GM19452 (cell line): ENCODE data around the gene ATP10A.
A peak's percentile ranks its signal among the peaks of the same experiment; 100 is the strongest.
"Not testable (repeated sequence)": the region's sequence is repeated elsewhere in the genome, so short reads cannot be mapped to it uniquely, and the experiment has no call there.

Source experiments
- ATAC-seq: cut with Tn5 transposase; IDR thresholded peaks from one replicate; pipeline ENCODE4 v1.9.1; 2021; ENCODE audit not compliant: unreplicated experiment

The ATP10A gene

DNA sequence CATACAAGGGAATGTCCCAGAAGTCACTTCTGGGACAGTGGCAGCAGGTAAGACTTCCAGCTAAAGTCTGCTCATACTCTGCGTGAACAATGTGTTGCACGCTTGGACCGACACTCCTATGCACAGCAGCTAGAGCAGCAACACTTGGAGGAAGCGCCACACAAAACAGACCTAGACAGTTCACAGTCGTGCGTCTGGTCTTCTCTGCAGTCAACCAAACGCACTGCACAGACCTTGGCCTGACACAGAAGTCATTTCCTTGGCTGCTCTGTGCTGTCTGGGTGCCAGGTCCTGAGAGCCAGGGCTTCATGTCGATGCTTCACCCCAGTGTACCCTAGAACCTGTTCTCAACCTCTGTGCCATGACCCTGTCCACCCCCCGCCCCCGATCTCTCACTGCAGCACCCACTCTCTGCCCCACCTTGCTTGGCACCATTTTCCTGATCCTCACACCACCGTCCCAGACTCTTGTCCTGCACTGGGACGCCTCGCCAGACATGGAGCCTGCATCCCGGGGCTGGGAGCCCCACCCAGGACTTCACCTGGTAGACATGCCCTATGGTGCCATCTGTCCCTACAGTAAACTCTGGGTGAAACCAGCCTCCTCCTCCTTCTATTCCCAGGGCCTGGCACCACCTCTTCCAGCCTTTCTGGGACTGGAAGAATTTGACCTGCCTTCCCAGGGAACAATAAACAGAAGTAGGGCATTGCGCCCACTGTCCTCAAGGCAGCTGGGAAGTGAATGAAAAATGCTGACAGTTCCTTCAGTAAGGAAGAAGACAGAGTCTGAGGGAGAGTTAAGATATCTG, 3.1 kb downstream of the ATP10A start:
- no peak for ATAC-seq

DNA sequence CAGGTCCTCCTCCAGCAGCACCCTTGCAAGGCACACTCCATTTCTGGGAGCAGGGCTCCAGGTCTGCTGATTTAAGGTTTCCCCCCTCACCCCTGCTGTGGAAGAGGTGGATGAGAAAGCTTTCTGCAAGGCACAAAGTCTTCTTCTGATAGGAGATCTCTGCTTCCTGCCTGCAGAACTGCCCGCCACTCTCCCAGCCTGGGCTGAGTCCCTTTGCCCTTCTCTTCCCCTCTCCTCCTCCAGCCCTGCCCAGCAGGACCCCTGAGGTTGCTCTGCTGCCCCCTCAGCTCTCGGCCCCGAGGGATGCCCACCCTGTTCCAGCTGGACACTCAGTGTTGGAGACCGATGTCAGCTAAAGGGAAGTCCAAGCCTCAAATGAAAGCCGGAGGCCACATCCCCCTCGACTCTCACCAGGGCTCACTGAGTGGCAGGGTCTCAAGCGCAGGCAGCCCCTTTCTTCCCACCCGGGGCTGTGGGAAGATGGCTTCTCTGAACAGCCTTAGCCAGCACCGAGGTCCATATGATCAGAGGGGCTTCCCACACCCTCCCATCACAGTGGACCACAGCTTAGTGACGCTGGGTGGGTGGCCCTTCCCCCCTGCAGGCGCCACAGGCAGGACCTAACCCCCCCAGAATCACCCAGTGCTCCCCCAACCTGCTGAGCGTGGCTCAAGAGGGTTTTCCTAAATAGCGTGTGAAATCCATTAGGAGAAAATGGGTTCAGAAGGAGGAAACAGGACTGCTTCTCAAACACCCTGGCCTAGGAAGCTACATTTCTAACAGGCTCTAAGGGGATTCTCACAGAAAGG, 4.0 kb downstream of the ATP10A start:
- ATAC-seq, result no peak

DNA sequence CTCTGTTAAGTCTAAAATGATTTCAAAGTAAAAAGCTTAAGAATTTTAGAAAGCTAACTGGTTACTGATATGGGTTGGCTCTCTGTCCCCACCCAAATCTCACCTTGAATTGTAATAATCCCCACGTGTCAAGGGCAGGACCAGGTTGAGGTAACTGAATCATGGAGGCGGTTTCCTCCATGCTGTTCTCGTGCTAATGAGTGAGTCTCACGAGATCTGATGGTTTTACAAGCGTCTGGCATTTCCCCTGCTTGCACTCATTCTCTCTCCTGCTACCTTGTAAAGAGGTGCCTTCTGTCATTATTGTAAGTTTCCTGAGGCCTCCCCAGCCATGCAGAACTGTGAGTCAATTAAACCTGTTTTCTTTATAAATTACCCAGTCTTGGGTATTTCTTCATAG, 7.1 kb downstream of the ATP10A start:
- ATAC-seq, result not testable (repeated sequence)

DNA sequence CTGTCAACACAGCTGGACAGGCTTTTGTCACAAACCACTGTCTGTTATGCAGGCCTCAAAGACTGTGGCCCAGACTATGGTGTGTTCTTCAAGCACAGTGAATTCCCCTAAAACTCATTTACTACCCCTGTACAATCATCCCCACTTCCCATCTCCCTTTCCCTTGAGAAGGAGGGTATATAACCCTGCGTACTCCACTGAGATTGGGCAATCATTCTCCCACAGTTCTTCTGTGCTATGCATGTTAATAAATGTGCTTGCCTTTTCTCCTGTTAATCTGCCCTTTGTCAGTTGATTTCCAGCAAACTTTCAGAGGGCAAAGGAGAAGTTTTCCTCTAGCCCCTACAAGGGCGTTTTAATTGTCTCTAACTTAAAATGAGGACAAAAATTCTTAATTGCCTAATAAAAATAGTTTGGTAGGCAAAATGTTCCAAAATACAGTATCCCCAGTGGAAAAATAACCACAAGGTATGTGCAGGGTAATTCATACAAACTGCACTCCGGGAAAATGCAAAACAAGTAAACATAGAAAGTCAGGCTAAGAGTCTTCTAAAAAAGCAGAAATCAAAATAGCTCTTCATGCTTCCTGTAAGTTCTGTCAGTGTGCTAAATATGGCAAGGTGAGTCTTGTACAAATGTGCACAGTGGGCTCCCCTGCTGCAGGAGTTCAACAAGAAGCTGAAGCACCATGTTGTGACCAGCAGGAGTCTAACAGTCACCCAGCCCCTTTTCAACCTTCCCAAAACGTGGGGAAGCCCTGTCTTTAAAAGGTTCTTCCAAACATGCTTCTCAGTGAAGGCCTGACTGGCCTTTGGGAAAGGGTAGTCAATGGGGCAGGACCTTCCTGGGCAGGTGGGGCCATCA, 10.2 kb downstream of the ATP10A start:
- no peak for ATAC-seq

DNA sequence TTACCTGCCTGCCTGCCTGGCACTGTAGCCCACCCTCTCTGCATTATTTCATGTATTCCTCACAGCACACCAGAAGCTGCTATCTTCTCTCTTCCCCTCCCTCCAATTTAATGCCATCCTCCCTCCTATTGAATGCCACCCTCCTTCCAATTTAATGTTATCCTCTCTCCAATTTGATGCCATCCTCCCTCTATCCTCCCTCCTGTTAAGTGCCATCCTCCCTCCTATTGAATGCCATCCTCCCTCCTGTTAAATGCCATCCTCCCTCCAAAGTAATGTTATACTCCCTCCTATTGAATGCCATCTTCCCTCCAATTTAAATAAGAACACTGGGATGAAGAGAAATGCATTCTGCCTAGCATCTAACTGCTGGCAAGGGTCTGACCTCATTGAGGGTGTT, 11.1 kb downstream of the ATP10A start:
- no peak for ATAC-seq

DNA sequence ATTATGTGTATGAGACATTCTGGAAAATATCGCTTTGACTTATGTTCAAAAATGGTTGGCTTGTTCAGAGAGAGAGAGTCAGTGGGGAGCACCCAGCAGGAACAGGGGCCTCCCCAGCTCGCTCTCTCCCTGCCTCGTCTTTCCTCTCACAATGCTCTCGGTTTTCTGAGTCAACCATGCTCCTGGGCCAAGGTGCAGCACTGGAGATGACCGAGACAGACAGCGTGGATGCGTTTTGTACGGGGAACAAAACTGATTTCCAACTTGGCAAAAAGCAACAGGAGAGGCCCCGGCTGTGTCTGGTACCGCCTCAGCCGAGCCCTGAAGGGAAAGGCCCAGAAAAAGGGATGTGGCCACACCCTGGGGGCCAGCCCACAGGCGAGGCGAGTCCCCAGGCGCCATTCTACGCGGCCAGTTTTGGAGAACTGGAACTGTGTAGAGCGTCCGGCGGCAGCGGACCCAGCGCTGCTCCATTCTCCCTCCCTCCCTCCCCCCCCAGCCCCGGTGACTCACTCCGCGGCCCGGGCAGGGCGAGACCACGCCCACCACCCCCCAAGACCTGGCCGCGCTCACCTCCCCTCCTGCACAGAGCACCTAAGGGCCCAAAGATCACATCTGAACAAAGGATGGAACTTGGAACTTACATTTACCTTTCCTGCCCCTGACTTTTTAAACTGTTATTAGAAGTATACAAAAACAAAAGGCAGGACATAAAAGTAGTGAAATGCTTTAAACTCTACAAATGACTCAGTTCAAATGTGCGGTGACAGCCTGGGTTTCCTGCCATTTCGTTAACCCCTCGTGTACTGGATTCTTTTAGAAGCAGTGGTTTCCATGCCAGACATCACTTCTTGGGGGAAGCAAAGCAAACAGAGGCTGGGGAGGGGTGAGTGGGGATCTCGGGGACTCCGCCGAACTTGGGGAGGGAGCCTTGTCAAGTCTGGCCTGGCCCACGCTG, 12.7 kb downstream of the ATP10A start:
- ATAC-seq, result peak; percentile 84

DNA sequence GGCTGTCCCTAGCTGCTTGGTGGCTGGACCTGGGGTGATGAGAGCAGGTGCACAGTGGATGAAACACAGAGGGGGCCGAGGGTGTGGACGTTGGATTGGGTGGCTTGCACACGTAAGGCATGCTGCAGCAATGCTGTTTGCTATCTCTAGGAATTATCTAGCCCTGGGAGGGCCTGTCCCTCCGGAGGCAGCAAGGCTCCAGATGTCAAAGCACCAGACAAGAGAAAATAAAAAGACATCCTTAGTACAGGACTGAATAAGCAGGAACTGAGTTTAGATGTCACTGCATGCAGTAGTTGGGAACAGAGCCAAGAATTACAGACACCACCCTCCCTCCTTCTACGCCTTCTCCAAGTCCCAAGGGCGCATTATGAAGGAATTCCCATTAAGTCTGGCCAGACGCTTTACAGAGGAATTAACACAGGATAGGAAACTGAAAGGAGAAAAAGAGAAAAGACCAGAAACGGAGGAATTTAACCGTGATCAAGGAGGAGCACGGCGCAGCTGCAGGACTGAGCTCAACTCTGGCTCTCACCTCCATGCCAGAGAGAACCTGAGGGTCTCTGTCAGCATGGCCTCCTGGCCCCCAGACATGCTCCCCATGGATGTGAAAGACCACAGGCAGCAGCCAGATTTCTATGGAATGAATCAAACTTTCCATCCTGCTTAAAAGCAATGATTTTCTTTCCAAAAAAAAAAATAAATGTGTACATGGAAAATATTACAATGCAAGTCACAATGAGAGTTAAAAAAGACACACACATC, 13.8 kb downstream of the ATP10A start:
- no peak for ATAC-seq

DNA sequence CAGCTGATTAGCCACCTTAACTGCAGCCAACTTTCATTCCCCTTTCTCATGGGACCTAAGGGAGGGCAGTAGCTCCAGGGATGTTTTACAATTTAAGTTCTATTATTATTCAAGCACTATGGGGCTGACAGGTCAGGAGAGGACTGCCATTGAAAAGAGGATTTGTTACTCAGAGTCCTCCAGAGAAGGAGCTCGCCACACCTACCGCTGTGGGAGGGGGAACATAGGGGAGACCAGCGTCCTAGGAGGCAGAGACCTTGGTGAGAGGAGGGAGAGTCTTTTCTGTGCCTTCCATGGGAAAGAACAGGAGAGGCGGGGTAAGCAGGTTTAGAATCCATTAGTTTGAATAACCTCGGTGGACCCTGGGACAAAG, 14.4 kb downstream of the ATP10A start:
- ATAC-seq, result no peak

DNA sequence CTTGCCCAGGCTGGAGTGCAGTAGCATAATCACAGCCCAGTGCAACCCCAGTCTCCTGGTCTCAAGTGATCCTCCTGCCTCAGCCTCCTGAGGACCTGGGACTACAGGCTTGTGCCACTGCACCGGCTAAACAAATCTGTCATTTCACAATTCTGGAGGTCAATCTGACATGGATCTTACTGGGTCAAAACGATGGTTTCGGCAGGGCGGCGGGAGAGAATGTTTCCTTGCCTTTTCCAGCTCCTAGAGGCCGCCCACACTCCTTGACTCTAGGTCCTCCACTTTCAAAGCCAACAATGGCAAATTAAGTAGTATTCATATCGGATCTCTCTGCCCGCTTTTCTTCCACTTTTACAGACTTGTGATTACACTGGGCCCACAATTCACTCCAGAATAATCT, 14.8 kb downstream of the ATP10A start:
- ATAC-seq, result no peak

DNA sequence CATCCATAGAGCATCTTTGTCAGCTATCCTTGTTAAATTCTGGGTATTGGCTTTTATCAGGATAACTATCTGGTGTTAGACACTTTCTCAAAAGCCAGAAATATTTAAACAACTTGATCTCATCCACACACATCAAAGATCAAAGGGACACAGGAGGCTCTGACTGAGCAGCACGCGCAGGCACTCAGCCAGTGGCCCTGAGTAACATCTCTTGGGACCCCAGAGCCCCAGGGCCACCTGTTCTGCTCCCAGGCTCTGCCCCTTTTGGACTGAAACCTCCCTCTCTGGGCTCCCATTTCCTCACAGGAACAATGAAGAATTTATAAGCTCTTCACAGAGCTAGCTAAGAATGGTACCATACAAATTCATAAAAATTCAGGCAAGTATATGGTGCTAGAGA, 16.1 kb downstream of the ATP10A start:
- no peak for ATAC-seq

DNA sequence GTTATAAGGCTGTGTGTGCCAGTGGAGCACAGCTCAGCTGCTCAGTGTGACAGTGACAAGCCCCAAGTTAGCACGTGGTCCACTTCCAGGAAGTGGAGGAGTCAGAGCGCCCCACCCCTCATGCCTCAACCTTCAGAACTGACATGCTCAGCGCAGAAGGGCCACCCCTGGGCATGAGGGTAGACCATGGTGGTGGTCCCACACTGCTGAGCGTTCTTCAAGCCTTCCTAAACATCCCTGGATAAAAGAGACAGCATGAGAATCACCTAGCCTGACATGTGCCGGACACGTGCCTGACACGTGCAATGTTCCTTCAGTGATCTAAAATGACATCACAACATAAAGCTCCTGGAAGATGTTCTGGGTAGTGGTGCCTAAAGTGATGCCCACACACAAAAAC, 16.8 kb downstream of the ATP10A start:
- ATAC-seq, result no peak

DNA sequence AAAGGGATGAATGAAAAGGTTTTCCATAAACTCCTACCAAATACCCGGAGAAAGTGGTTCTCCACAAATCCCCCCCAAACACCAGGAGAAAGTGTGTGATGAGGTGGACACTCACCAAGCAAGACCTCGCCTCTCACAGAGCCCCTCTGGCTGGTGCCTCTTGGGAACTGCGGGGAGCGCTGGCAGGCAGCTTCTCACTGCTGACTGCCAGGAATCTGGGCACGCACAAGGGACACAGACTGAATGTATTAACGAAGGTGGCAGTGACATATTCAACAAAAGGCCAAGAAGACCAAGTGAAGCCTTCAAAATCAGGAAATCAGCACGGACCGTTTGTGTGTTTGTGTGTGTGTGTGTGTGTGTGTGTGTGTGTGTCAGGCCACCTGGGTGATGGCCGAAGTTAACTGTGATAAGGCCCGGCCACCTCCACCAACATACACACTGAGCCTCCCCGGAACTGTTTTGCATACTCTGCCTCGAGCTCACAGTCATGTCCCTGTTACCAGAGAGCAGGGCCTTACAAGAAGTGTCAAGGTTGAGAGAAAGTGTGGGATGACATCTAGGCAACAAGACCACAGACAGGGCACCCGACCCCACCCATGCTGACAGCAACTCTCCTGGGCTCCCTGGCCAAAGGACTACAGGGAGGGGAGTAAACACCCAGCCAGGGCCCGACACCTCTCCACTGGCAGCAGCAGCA, 18.0 kb downstream of the ATP10A start:
- no peak for ATAC-seq

DNA sequence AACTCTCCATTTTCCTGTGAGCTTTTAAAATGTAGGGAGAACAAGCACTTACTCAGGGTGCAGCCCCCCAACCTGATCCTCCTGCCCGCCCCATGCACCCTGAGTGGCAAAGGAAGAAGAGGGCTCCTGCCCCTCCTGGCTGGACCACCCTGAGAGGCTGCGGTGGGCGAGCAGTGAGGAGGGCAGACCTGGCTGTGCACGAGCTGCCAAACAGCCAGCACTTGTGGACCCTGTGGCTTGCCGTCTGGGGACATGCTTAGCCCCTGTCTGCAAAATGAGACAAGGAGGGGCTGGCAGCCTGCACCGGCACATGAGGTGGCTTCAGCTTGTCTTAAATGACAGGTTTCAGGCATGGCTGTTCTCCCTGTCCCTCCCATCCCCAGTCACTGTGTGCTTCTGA, 18.6 kb downstream of the ATP10A start:
- ATAC-seq, result no peak

DNA sequence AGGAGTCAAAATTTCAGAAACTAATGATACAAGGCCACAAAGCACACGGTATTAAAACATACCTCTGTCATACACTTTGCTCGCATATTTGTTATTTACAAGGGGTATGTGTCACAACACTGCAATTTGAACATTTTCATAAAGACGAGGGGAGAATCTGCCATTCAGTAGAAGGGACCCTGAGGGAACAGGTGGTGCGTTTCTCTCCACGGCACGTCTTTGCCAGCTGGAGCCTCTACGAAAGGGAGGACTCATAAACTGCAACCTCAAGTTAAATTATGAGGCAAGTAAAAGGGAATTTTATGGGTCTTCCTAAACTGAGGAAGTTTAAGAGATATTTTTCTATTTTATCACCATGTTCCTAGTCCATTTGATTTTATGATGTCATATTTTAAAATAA, 19.1 kb downstream of the ATP10A start:
- ATAC-seq, result no peak

DNA sequence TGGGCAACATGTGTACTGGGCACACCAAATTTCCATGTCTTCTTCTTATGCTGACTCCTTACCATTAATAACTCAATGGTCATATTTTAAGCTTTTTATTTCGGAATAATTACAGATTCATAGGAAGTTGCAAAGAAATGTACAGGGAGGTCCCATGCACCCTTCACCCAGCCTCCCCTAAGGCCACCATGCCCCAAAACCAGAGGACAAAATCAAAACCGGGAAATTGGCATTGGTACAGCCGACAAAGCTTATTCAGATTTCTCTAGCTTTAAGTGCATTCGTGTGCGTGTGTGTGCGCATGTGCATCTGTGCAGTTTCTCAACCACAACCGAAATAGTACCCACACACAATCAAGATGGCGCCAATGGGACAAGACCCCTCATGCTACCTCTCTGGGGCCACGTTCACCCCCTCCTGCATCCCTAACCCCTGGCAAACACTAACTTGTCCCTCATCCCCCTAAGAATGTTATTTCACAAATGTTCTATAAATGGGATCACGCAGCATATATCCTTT, 23.4 kb downstream of the ATP10A start:
- ATAC-seq, result no peak

DNA sequence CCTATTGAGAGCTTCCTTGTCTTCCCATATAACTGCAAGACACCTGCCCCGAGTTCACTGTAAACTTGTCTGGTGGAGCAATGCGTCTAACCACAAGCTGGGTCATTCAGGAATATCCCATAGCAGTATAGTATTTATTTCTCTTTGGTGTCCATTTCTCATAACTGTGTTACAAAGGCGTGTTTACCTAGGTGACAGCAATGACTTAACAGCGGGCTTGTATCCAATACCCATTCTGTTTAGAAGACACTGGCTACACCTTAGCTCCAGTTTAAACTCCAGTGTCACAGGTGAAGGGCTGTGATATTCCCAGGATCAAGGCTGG, 24.3 kb downstream of the ATP10A start:
- ATAC-seq, result no peak

DNA sequence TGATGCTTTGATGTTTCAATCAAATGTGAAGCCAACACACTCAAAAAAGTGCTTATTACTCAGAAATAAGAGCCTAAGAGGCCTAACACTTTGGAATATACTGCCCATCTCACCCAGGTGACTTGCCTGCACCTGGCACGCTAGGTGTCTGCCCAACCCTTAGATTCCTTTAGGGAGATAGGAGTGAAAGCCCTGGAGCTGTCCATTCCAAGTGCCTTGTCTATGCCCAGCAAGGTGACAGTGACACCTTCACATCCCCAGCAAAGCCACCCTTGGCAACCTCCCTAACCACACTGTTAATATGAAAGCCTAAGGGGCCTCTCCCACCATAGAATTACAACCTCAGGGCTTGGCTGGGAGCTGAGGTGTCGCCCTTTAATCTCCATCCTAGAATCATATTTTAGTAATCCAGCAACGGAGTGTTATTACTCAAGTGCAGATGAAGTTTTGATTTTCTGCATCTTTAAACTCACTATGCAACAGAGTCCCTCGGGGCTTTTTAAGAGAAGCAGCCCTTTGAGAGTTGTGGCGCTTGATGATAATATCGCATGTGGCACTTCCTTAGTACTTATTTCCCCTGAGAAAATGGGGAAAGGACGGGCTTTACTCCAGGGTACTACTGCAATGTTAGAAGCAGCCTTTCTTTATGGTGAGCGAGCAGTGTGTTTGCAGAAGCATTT, 24.8 kb downstream of the ATP10A start:
- ATAC-seq, result no peak

DNA sequence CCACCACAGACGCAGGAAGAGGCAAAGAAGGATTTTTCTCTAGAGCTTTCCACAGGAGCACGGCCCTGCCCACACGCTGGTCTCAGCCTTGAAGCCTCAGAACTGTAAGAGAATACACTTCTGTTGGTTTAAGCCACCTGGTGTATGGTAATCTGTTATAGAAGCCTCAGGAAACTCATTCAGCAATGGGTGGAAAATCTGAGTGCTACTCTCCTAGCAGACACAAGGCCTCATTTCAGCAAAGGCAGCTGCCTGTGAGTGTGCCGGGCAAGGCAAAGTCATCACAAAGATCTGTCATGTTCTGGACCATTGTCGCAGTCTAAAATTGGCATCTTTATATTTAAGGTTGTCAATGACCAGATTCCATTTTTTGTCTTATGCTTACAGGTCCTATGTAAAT, 31.0 kb downstream of the ATP10A start:
- no peak for ATAC-seq
